Transverse colon (tissue), 4 donors: Measurements from ENCODE around the gene MYB. TPM values are rescaled to one million over a fixed set of nuclear protein-coding genes. Genes with fewer than 3 reads are reported as not detected.

Experiments
- DNase-seq: peaks from one replicate; pipeline ENCODE4 v3.0.0-alpha.2; 2019
- H3K27ac ChIP-seq, 4 donors: fragments of 200-600 bp; sonication (generic); 2 replicates each; pipeline ENCODE4 v1.5.1; 2016 to 2018; ENCODE audit warnings: inconsistent platforms in 4 of 4
- H3K27me3 ChIP-seq: fragments of 200-600 bp; sonication (generic); 2 replicates; pipeline ENCODE4 v1.5.1; 2017; ENCODE audit warnings: inconsistent platforms
- H3K36me3 ChIP-seq, 4 donors: fragments of 200-600 bp; sonication (generic); 2 replicates each; pipeline ENCODE4 v1.5.1; 2017 to 2019; ENCODE audit warnings: inconsistent platforms in 4 of 4
- H3K4me1 ChIP-seq, 4 donors: fragments of 200-600 bp; sonication (generic); 2 replicates each; pipeline ENCODE4 v1.5.1; 2017 to 2020; ENCODE audit warnings: inconsistent platforms in 4 of 4
- H3K4me3 ChIP-seq, 4 donors: fragments of 200-600 bp; sonication (generic); 1 replicate in 1 of 4; 2 replicates in 3 of 4; pipeline versions ENCODE4 v1.5.1 to v1.6.1; 2017 to 2019; ENCODE audit warnings: inconsistent platforms in 4 of 4
- H3K9me3 ChIP-seq, 2 donors: fragments of 200-600 bp; sonication (generic); 2 replicates each; pipeline ENCODE4 v1.5.1; 2017 to 2019; ENCODE audit warnings: inconsistent platforms in 2 of 2
- EP300 ChIP-seq: sonication (generic); formaldehyde crosslinking; IDR thresholded peaks from one replicate; pipeline ENCODE4 v1.6.1; 2017; ENCODE audit warnings: antibody characterized with exemption, low read depth
- POLR2A ChIP-seq: fragments of 450-650 bp; IDR thresholded peaks from one replicate; pipeline ENCODE4 v1.6.1; 2016; ENCODE audit warnings: antibody characterized with exemption, mild to moderate bottlenecking, moderate library complexity
- POLR2AphosphoS5 ChIP-seq, 3 donors: sonication (generic); formaldehyde crosslinking; IDR thresholded peaks; one replicate each; pipeline ENCODE4 v1.6.1; 2016; ENCODE audit warnings: antibody characterized with exemption in 3 of 3
- whole genome bisulfite sequencing, 2 donors: methylation state at CpG; one replicate each; pipeline ENCODE4 v1.1.5; 2018; ENCODE audit warnings: low coverage in 1 of 2; 5-methylcytosine and 5-hydroxymethylcytosine counted together
- in situ Hi-C, 4 donors: fragments of 200-750 bp; cut with MboI; loops; one replicate each; pipeline versions ENCODE4 v1.15.0 to v1.15.1; 2017; ENCODE audit warnings: low sequenced_read_pairs in 3 of 4, low pct_ligation_motif_present in 1 of 4, low pct_unique_long_range_greater_than_20kb in 1 of 4
- intact Hi-C: fragments of 100-400 bp; cut with DNase I; formaldehyde crosslinking; loops from one replicate; pipeline ENCODE4 v1.15.1; 2023; ENCODE audit warnings: low total_unique reads
- total RNA-seq, 4 donors: library from RNA; depleted of rRNA; stranded (reverse); fragments of >200 nt; gene quantifications; one replicate each; pipeline ENCODE4 v1.1.0, GENCODE V29; 2016
- TF ChIP-seq, protein P1 (sequence below), 5 experiments: fragments of 200-600 bp in 3 of 5; fragments of 450-650 bp in 2 of 5; sonication (generic) in 3 of 5; IDR thresholded peaks; 1 replicate in 2 of 5; 2 replicates in 3 of 5; pipeline ENCODE4 v1.5.1; 2016 to 2017; ENCODE audit warnings: antibody characterized with exemption in 5 of 5, inconsistent platforms in 3 of 5, mild to moderate bottlenecking in 2 of 5, moderate library complexity in 1 of 5

MYB gene
- total RNA-seq, 4 donors from 2014 or later, result 20.9 to 64.1 (median 46.6) TPM

DNA sequence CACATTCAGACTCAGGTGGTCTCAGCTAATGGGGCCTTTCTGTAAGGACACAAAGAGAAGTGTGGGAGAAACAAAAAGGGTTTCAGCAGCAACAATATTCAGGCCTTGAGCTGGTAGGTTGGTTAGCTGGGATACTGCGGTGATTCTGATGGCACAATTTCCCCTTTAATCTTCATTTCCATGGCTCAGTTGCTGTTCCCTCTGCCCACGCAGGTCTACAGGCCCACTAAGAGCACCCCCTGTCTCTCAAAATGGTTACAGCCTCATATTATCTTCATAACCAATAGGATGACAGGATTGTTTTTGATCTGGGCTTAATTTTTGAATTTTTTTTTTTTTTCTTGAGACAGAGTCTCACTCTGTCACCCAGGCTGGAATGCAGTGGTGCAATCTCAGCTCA is 48.9 kb downstream of the MYB start:
- no peak for DNase-seq
- intact Hi-C loops (no loop called here), in situ Hi-C loops (no loop called here)
- Histone ChIP-seq H3K9me3 (no peaks in the 10 kb centered on the region), H3K27ac (no peak overlapping the region), H3K27me3 (no peaks in the 10 kb centered on the region), H3K36me3 (no peaks in the 10 kb centered on the region), H3K4me1 (peaks cover 0 to 29% (median 11%) of the 10 kb centered on the region in 4 donors), H3K4me3 (no peak overlapping the region)
- WGBS, 2 donors, result 63 to 86% methylated on average over 1 to 2 of the region's 2 CpGs
- no peak for TF ChIP-seq POLR2A
- TF ChIP-seq, protein P1, sequence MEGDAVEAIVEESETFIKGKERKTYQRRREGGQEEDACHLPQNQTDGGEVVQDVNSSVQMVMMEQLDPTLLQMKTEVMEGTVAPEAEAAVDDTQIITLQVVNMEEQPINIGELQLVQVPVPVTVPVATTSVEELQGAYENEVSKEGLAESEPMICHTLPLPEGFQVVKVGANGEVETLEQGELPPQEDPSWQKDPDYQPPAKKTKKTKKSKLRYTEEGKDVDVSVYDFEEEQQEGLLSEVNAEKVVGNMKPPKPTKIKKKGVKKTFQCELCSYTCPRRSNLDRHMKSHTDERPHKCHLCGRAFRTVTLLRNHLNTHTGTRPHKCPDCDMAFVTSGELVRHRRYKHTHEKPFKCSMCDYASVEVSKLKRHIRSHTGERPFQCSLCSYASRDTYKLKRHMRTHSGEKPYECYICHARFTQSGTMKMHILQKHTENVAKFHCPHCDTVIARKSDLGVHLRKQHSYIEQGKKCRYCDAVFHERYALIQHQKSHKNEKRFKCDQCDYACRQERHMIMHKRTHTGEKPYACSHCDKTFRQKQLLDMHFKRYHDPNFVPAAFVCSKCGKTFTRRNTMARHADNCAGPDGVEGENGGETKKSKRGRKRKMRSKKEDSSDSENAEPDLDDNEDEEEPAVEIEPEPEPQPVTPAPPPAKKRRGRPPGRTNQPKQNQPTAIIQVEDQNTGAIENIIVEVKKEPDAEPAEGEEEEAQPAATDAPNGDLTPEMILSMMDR (IDR thresholded peaks at IDR 0.05), result no peak
- TF ChIP-seq POLR2AphosphoS5 (IDR thresholded peaks at IDR 0.05), result no peak
- no peak for TF ChIP-seq EP300

DNA sequence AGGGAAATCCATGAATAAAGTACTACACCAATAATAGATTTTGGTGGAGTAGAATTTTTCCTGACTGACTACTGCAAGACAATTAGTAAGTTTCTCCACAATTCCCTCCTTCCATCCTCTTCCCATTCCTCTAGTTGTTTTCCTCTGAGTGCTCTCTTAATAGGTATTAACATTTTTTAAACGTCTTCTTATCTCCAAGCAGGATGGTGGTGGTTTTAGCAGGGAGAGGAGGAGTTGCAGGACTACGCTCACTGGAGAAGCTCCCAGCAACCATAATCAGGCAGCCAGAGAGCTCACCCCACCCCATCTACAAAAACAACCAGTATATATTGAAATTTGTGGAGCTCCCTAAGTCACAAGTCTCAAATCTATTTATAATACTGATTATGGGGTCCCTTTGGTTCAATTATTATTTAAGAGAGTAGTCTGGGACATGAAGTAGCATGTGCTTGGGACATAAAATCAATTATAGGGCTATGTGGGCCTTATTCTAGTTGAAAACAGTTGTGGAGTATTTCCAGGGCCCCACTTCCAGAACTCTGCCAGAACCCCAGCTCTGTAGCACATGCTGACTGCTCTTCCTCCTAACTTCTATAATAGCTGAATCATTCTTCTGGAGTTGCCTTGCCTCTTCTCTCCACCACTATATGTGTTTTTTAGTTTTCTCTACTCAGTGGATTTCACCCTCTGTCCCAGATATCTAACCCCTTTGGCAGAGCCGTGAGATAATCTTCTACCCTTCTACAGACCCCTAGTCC is 49.8 kb downstream of the MYB start:
- Histone ChIP-seq H3K4me3 (no peak overlapping the region), H3K36me3 (no peaks in the 10 kb centered on the region), H3K4me1 (peaks cover 0 to 29% (median 11%) of the 10 kb centered on the region in 4 donors), H3K9me3 (no peaks in the 10 kb centered on the region), H3K27ac (peak overlapping the region in 3 of 4 donors; percentile 40 to 57 (median 42)), H3K27me3 (no peaks in the 10 kb centered on the region)
- DNase-seq, result no peak
- in situ Hi-C loops (no loop called here), intact Hi-C loops (no loop called here)
- TF ChIP-seq EP300, result no peak
- WGBS, 2 donors, result 61% methylated on average over 2 to 3 of the region's 3 CpGs

DNA sequence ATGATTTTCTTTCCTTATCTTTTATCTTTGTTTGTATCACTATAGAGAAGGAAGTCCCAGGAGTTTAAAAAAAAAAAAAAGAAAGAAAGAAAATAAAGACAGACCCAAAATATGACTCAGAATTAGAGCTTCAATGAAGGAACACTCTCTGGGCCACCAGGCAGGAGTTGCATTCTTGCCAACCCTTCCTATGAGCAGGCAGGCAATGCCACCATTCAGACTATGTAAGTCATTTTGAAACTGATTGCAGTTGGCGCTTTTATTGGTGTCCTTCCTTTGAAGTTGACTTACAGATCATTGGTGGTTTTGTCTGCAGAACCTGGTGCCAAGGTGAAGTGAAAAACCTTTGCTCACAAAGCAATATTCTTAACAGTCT is 50.3 kb downstream of the MYB start:
- H3K27ac ChIP-seq, result peak overlapping the region; percentile 2 to 57 (median 41)
- no peak for DNase-seq
- H3K36me3 ChIP-seq, result no peaks in the 10 kb centered on the region
- no peak for TF ChIP-seq POLR2A
- no peak for TF ChIP-seq EP300
- TF ChIP-seq, protein P1 (IDR thresholded peaks at IDR 0.05), result no peak
- TF ChIP-seq POLR2AphosphoS5 (IDR thresholded peaks at IDR 0.05), result no peak
- intact Hi-C loops, result no loop called here
- WGBS, 2 donors, result 57 to 100% methylated on average over 1 of the region's 1 CpG
- no peak overlapping the region for H3K4me3 ChIP-seq
- no peaks in the 10 kb centered on the region for H3K9me3 ChIP-seq
- peaks cover 0 to 29% (median 11%) of the 10 kb centered on the region in 4 donors for H3K4me1 ChIP-seq
- in situ Hi-C loops, result no loop called here
- H3K27me3 ChIP-seq, result no peaks in the 10 kb centered on the region

DNA sequence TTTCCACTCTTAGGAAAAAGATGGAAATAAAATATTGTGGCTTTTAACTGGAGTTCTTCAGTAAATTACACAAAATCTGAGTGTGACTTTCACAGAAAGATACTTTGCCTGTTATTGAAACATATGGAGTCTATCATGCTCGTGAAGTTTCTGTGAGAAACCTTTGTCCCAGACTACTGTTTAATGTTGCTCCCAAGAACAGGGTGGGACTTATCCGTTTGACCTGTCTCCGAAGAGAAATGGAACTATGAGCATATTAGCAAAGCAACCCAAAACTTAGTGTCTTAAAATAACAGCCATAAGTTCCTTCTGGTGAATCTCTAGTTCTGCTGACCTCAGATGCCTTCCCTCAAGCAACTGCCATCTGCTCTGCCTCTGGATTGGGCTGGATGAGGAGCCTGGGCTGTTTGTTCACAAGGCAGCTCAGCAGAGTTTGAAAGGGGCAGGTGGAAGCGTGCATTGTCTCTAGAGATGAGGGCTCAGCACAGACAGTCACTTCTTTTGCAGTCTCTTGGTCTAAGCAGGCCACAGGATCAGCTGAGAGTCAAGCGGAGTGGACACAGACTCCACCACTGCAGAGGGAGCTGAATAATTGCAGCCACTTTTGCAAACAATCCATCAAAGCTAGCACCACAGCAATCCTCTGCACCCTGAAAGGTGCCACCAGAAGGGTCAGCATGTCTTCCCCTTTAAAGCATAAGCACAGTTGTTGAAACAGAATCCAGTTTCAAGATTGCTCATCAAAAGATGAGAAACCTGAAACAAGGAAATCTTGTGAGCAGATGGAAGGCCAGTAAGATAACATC is 52.8 kb downstream of the MYB start:
- no peaks in the 10 kb centered on the region for H3K27me3 ChIP-seq
- no peaks in the 10 kb centered on the region for H3K9me3 ChIP-seq
- in situ Hi-C loops, result no loop called here
- TF ChIP-seq EP300, result no peak
- TF ChIP-seq, protein P1 (IDR thresholded peaks at IDR 0.05), result no peak
- TF ChIP-seq POLR2AphosphoS5 (IDR thresholded peaks at IDR 0.05), result no peak
- TF ChIP-seq POLR2A, result no peak
- H3K4me1 ChIP-seq, result peaks cover 0 to 26% (median 10%) of the 10 kb centered on the region in 4 donors
- no peaks in the 10 kb centered on the region for H3K36me3 ChIP-seq
- 29 to 39% methylated on average over 3 to 5 of the region's 5 CpGs for WGBS, 2 donors
- no peak overlapping the region for H3K27ac ChIP-seq
- intact Hi-C loops, result no loop called here
- no peak overlapping the region for H3K4me3 ChIP-seq
- DNase-seq, result no peak
